ENCODE measurements around the gene PRKN.

GRCh38 chr6:161828355-161828754, 899.2 kb downstream of the PRKN start:
- TF ChIP-seq CTCF (IDR thresholded peaks at IDR 0.05; ENCODE audit: poor library complexity) (no peak), EZH2 (IDR thresholded peaks at IDR 0.05; ENCODE audit: borderline replicate concordance) (no peak), EZH2phosphoT487 (IDR thresholded peaks at IDR 0.05; ENCODE audit: low read depth, severe bottlenecking, unreplicated experiment) (no peak)
